NCI-H2227 (cell line): ENCODE results near the gene SMIM8.

ENCODE experiments used
- DNase-seq: peaks from one replicate; lab custom pipeline; 2025; ENCODE audit not compliant: unreplicated experiment; lab: John Stamatoyannopoulos, UW

The SMIM8 gene

GRCh38 chr6:87384038-87384437, 61.6 kb downstream of the SMIM8 start:
- no peak for DNase-seq

GRCh38 chr6:87384449-87384848, 62.1 kb downstream of the SMIM8 start:
- no peak for DNase-seq

GRCh38 chr6:87391334-87391733, 68.9 kb downstream of the SMIM8 start:
- peak; percentile 1 for DNase-seq
